Smooth muscle cell (in vitro differentiated cells): Measurements from ENCODE around the gene C2CD2L. TPM values are rescaled to one million over a fixed set of nuclear protein-coding genes. Genes with fewer than 3 reads are reported as not detected.

Source experiments
- DNase-seq: peaks from one replicate; lab custom pipeline; 2025; ENCODE audit not compliant: unreplicated experiment; lab: John Stamatoyannopoulos, UW
- H2AFZ ChIP-seq: fragments of 200-600 bp; sonication (generic); 2 replicates; pipeline ENCODE4 v1.6.0; 2016; ENCODE audit warnings: antibody characterized with exemption, low read depth, mild to moderate bottlenecking
- H3F3A ChIP-seq: fragments of 200-600 bp; sonication (generic); 2 replicates; pipeline ENCODE4 v1.6.0; 2017; ENCODE audit warnings: antibody characterized with exemption, low read depth
- H3K27ac ChIP-seq: fragments of 200-600 bp; sonication (generic); 2 replicates; pipeline ENCODE4 v1.5.1; 2016; ENCODE audit warnings: low read depth, mild to moderate bottlenecking
- H3K27me3 ChIP-seq: fragments of 200-600 bp; sonication (generic); 2 replicates; pipeline ENCODE4 v1.6.1; 2016; ENCODE audit warnings: low read depth, mild to moderate bottlenecking
- H3K36me3 ChIP-seq: fragments of 200-600 bp; sonication (generic); 2 replicates; pipeline ENCODE4 v1.5.1; 2016; ENCODE audit warnings: low read depth
- H3K4me1 ChIP-seq: fragments of 200-600 bp; sonication (generic); 2 replicates; pipeline ENCODE4 v1.5.1; 2016; ENCODE audit warnings: low read depth
- H3K4me2 ChIP-seq: fragments of 200-600 bp; sonication (generic); 2 replicates; pipeline ENCODE4 v1.6.0; 2016; ENCODE audit warnings: mild to moderate bottlenecking
- H3K4me3 ChIP-seq: fragments of 200-600 bp; sonication (generic); 2 replicates; pipeline ENCODE4 v1.5.1; 2016; ENCODE audit warnings: mild to moderate bottlenecking
- H3K79me2 ChIP-seq: fragments of 200-600 bp; sonication (generic); 2 replicates; pipeline ENCODE4 v1.6.0; 2016; ENCODE audit warnings: low read depth, mild to moderate bottlenecking
- H3K9ac ChIP-seq: fragments of 200-600 bp; sonication (generic); 2 replicates; pipeline ENCODE4 v1.6.0; 2016; ENCODE audit warnings: low read depth
- H3K9me3 ChIP-seq: fragments of 200-600 bp; sonication (generic); replicated peaks from 2 replicates; pipeline ENCODE4 v1.5.1; 2016; ENCODE audit warnings: low read depth
- H4K20me1 ChIP-seq: fragments of 200-600 bp; sonication (generic); 2 replicates; pipeline ENCODE4 v1.6.0; 2016; ENCODE audit warnings: low read depth
- CTCF ChIP-seq: fragments of 200-600 bp; sonication (generic); IDR thresholded peaks from 2 replicates; pipeline ENCODE4 v1.5.1; 2017; ENCODE audit warnings: borderline replicate concordance, mild to moderate bottlenecking, antibody characterized with exemption; ENCODE audit not compliant: insufficient read depth, poor library complexity, severe bottlenecking
- WGBS: methylation state at CpG from one replicate; pipeline ENCODE4 v1.1.7; 2016; ENCODE audit warnings: low lambda C conversion rate; 5-methylcytosine and 5-hydroxymethylcytosine counted together
- polyA plus RNA-seq: library from polyadenylated mRNA; unstranded; fragments of >200 nt; fragmentation: Nextera tagmentation; extraction: Ambion mirVana; gene quantifications from 2 replicates; pipeline ENCODE4 v1.2.1, GENCODE V29; 2016
- total RNA-seq: library from RNA; depleted of rRNA; stranded (reverse); fragments of >200 nt; gene quantifications from 2 replicates; pipeline ENCODE4 v1.2.3, GENCODE V29; 2014

Gene C2CD2L
- total and polyA plus RNA-seq, 2 experiments from 2014 or later = 4.8 to 7.2 TPM

- Histone ChIP-seq H3K9me3 (no peaks in the 10 kb centered on the region), H3K27me3 (no peaks in the 10 kb centered on the region), H3K4me3 (peak overlapping the region; percentile 93), H3K79me2 (peaks cover 14% of the 10 kb centered on the region), H3K4me2 (peak overlapping the region; percentile 90), H4K20me1 (no peaks in the 10 kb centered on the region), H3F3A (no peaks in the 10 kb centered on the region), H3K4me1 (peaks cover 10% of the 10 kb centered on the region), H3K36me3 (no peaks in the 10 kb centered on the region), H3K27ac (peak overlapping the region; percentile 92), H3K9ac (peak overlapping the region; percentile 80), H2AFZ (peak overlapping the region; percentile 68)
- no peak for DNase-seq
- no peak for TF ChIP-seq CTCF
- 2% methylated on average over 13 of the region's 13 CpGs for WGBS
These were observed 21.7 kb upstream of the C2CD2L start for GRCh38 chr11:119085437-119085847.

- no peak overlapping the region for H3K27ac ChIP-seq
- H2AFZ ChIP-seq = no peak overlapping the region
- WGBS = 98% methylated on average over 6 of the region's 6 CpGs
- H4K20me1 ChIP-seq = no peaks in the 10 kb centered on the region
- H3K9ac ChIP-seq = no peak overlapping the region
- H3K36me3 ChIP-seq = no peaks in the 10 kb centered on the region
- H3K79me2 ChIP-seq = peaks cover 22% of the 10 kb centered on the region
- no peak for DNase-seq
- no peaks in the 10 kb centered on the region for H3K9me3 ChIP-seq
- no peaks in the 10 kb centered on the region for H3K27me3 ChIP-seq
- no peak overlapping the region for H3K4me3 ChIP-seq
- H3K4me1 ChIP-seq = peaks cover 10% of the 10 kb centered on the region
- H3F3A ChIP-seq = no peaks in the 10 kb centered on the region
- TF ChIP-seq CTCF = no peak
- no peak overlapping the region for H3K4me2 ChIP-seq
These were observed 20.0 kb upstream of the C2CD2L start for GRCh38 chr11:119087123-119087522.

GRCh38 chr11:119087747-119088241 is 19.4 kb upstream of the C2CD2L start:
- Histone ChIP-seq H3K36me3 (no peaks in the 10 kb centered on the region), H3K4me2 (no peak overlapping the region), H3K27ac (no peak overlapping the region), H3K27me3 (no peaks in the 10 kb centered on the region), H4K20me1 (peaks cover under 1% of the 10 kb centered on the region), H3K4me1 (peaks cover 10% of the 10 kb centered on the region), H3K4me3 (no peak overlapping the region), H3K9ac (no peak overlapping the region), H3K9me3 (no peaks in the 10 kb centered on the region), H3F3A (no peaks in the 10 kb centered on the region), H2AFZ (no peak overlapping the region), H3K79me2 (peaks cover 29% of the 10 kb centered on the region)
- no peak for DNase-seq
- no peak for TF ChIP-seq CTCF
- WGBS = 100% methylated on average over 2 of the region's 2 CpGs

GRCh38 chr11:119088406-119088805 is 18.7 kb upstream of the C2CD2L start:
- no peak for DNase-seq
- H3K79me2 ChIP-seq = peaks cover 35% of the 10 kb centered on the region
- TF ChIP-seq CTCF = no peak
- 90% methylated on average over 9 of the region's 9 CpGs for WGBS
- H3K9ac ChIP-seq = no peak overlapping the region
- no peaks in the 10 kb centered on the region for H3K27me3 ChIP-seq
- H3K36me3 ChIP-seq = no peaks in the 10 kb centered on the region
- H4K20me1 ChIP-seq = peaks cover 7% of the 10 kb centered on the region
- no peak overlapping the region for H3K4me2 ChIP-seq
- H3F3A ChIP-seq = no peaks in the 10 kb centered on the region
- peaks cover 15% of the 10 kb centered on the region for H3K4me1 ChIP-seq
- no peak overlapping the region for H3K4me3 ChIP-seq
- H3K9me3 ChIP-seq = no peaks in the 10 kb centered on the region
- H2AFZ ChIP-seq = no peak overlapping the region
- no peak overlapping the region for H3K27ac ChIP-seq
